ENCODE data around the gene OXNAD1. TPM values are rescaled to one million over a fixed set of nuclear protein-coding genes. Genes with fewer than 3 reads are reported as not detected.

The OXNAD1 gene
- total RNA-seq, 1 donor: 15.7 TPM

- TF ChIP-seq CTCF (IDR thresholded peaks at IDR 0.05; ENCODE audit: insufficient read depth, low read length): no peak
- DNase-seq (ENCODE audit: low read depth): no peak
- H3K4me3 ChIP-seq (ENCODE audit: low read depth, low read length): no peak overlapping the region
Measured at GRCh38 chr3:16347548-16347947, 82.5 kb downstream of the OXNAD1 start.

GRCh38 chr3:16349986-16350596, 85.1 kb downstream of the OXNAD1 start:
- no peak overlapping the region for H3K4me3 ChIP-seq (ENCODE audit: low read depth, low read length)
- TF ChIP-seq CTCF (IDR thresholded peaks at IDR 0.05; ENCODE audit: insufficient read depth, low read length): no peak
- peak; percentile 94 for DNase-seq (ENCODE audit: low read depth)

- peak; percentile 83 for DNase-seq (ENCODE audit: low read depth)
- TF ChIP-seq CTCF (IDR thresholded peaks at IDR 0.05; ENCODE audit: insufficient read depth, low read length): no peak
- no peak overlapping the region for H3K4me3 ChIP-seq (ENCODE audit: low read depth, low read length)
Measured at GRCh38 chr3:16350597-16351318, 85.7 kb downstream of the OXNAD1 start.

GRCh38 chr3:16352428-16352827, 87.4 kb downstream of the OXNAD1 start:
- no peak for TF ChIP-seq CTCF (IDR thresholded peaks at IDR 0.05; ENCODE audit: insufficient read depth, low read length)
- no peak overlapping the region for H3K4me3 ChIP-seq (ENCODE audit: low read depth, low read length)
- no peak for DNase-seq (ENCODE audit: low read depth)

GRCh38 chr3:16354291-16354690, 89.3 kb downstream of the OXNAD1 start:
- no peak overlapping the region for H3K4me3 ChIP-seq (ENCODE audit: low read depth, low read length)
- no peak for TF ChIP-seq CTCF (IDR thresholded peaks at IDR 0.05; ENCODE audit: insufficient read depth, low read length)
- DNase-seq (ENCODE audit: low read depth): no peak

Other genes with a start within 250 kb of the OXNAD1 start
- 10.9 and 22.0 TPM in 2 replicates for gene GALNT15, start 90.5 kb upstream of the OXNAD1 start, total RNA-seq (ENCODE audit: low replicate concordance)
- gene DPH3, start 269 bp upstream of the OXNAD1 start, total RNA-seq (ENCODE audit: low replicate concordance): 4.5 and 33.4 TPM in 2 replicates
- gene RFTN1, start 248.5 kb downstream of the OXNAD1 start, total RNA-seq (ENCODE audit: low replicate concordance): 47.7 and 54.7 TPM in 2 replicates

Data from fibroblast of the aortic adventitia (primary cell).